ENCODE results near the gene HSF4. TPM values are rescaled to one million over a fixed set of nuclear protein-coding genes. Genes with fewer than 3 reads are reported as not detected.
A peak's percentile ranks its signal among the peaks of the same experiment; 100 is the strongest.

Gene HSF4
- total RNA-seq, 4 donors from 2014 or later = 9.0 to 111 (median 29.7) TPM

DNA sequence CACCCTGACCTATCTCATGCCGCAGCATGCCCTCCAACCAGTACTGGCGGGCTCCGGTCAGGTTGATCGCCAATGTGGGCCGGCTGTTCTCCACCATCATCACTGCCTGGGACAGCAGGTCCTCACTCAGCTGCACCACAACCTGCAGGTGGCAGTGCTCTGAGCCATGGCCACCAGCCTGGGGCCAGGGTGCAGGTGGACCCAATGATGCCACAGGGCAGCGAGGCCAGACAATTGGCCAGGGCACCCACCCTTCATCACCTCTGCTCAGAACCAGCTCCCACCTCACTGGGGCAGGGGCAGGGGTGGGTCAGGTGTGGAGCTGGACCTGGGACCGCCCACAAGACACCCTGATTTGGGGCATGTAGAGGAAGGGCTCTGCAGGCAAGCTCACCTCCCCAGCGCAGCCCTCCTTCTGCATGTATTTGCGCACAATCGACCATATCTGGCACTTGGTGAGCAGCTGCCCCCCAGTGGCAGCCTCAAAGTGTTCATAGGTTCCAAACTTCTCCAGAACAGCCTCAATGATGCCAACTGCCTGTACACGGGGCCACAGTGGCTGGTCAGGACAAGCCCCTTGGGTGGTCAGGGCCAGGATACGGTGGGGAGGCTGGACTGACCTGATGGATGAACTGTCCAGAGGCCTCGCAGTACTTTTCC lies 15.0 kb downstream of the HSF4 start:
- Histone ChIP-seq H3K9me3 (no peaks in the 10 kb centered on the region), H3K4me3 (no peak overlapping the region), H3K4me1 (peaks cover 33% of the 10 kb centered on the region in 2 donors), H3K36me3 (no peaks in the 10 kb centered on the region), H3K27ac (no peak overlapping the region), H3K27me3 (no peaks in the 10 kb centered on the region)
- ATAC-seq (no peak), DNase-seq (no peak)
- intact Hi-C loops (cut with DNase I; ENCODE audit: low total_unique reads) (no loop called here), in situ Hi-C loops (cut with MboI; ENCODE audit: low sequenced_read_pairs in 4 of 4) (no loop called here)
- TF ChIP-seq CTCF (IDR thresholded peaks at IDR 0.05 in 4 of 5, conservative IDR thresholded peaks at IDR 0.05 in 1 of 5) (no peak), POLR2A (IDR thresholded peaks at IDR 0.05) (no peak)

GRCh38 chr16:67180166-67180565 lies 15.6 kb downstream of the HSF4 start:
- ATAC-seq = no peak
- peaks cover 33 to 35% of the 10 kb centered on the region in 2 donors for H3K4me1 ChIP-seq

GRCh38 chr16:67181346-67181745 lies 16.8 kb downstream of the HSF4 start:
- Histone ChIP-seq H3K27me3 (no peaks in the 10 kb centered on the region), H3K36me3 (no peaks in the 10 kb centered on the region), H3K27ac (peak overlapping the region in 3 of 4 donors; percentile 38 to 57 (median 51)), H3K4me1 (peaks cover 30 to 37% of the 10 kb centered on the region in 2 donors), H3K4me3 (no peak overlapping the region), H3K9me3 (no peaks in the 10 kb centered on the region)
- TF ChIP-seq POLR2A (IDR thresholded peaks at IDR 0.05) (no peak), CTCF (IDR thresholded peaks at IDR 0.05 in 4 of 5, conservative IDR thresholded peaks at IDR 0.05 in 1 of 5) (no peak)
- intact Hi-C loops (cut with DNase I; ENCODE audit: low total_unique reads) = no loop called here
- DNase-seq (no peak), ATAC-seq (no peak)
- in situ Hi-C loops (cut with MboI; ENCODE audit: low sequenced_read_pairs in 4 of 4) = no loop called here

More at GRCh38 chr16:67180166-67180565, 15.6 kb downstream of the HSF4 start:
- no peak overlapping the region for H3K4me3 ChIP-seq
- H3K27ac ChIP-seq = no peak overlapping the region
- DNase-seq = no peak
- no peaks in the 10 kb centered on the region for H3K9me3 ChIP-seq
- intact Hi-C loops (cut with DNase I; ENCODE audit: low total_unique reads) (no loop called here), in situ Hi-C loops (cut with MboI; ENCODE audit: low sequenced_read_pairs in 4 of 4) (no loop called here)
- TF ChIP-seq CTCF (IDR thresholded peaks at IDR 0.05 in 4 of 5, conservative IDR thresholded peaks at IDR 0.05 in 1 of 5) = no peak
- no peak for TF ChIP-seq POLR2A (IDR thresholded peaks at IDR 0.05)
- no peaks in the 10 kb centered on the region for H3K36me3 ChIP-seq
- no peaks in the 10 kb centered on the region for H3K27me3 ChIP-seq

- no peak for TF ChIP-seq CTCF (IDR thresholded peaks at IDR 0.05 in 4 of 5, conservative IDR thresholded peaks at IDR 0.05 in 1 of 5)
- TF ChIP-seq POLR2A (IDR thresholded peaks at IDR 0.05) = no peak
- ATAC-seq (no peak), DNase-seq (no peak)
- H3K27ac ChIP-seq = peak overlapping the region in 1 of 4 donors; percentile 57
- in situ Hi-C loops (cut with MboI; ENCODE audit: low sequenced_read_pairs in 4 of 4) (no loop called here), intact Hi-C loops (cut with DNase I; ENCODE audit: low total_unique reads) (no loop called here)
- H3K9me3 ChIP-seq = no peaks in the 10 kb centered on the region
- no peaks in the 10 kb centered on the region for H3K36me3 ChIP-seq
- H3K27me3 ChIP-seq = no peaks in the 10 kb centered on the region
- H3K4me1 ChIP-seq = peaks cover 30 to 37% of the 10 kb centered on the region in 2 donors
- no peak overlapping the region for H3K4me3 ChIP-seq
These were observed 17.7 kb downstream of the HSF4 start for GRCh38 chr16:67182288-67182687.

DNA sequence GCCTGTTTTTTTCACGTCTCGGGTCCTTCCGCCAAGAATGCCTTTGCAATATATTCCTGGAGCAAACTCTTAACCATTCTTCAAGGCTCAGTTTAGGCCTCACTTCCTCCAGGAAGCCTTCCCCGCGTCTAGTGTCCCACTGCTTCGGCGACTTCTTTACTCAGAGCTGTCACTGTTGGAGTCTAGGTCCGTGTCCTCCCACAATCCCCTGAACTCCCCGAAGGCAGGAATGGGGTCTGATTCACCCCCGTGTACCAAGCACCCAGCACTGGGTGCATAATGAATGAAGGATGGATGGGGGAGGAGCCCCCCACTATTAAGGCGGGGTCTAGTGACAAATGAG lies 18.7 kb downstream of the HSF4 start:
- Histone ChIP-seq H3K36me3 (no peaks in the 10 kb centered on the region), H3K9me3 (no peaks in the 10 kb centered on the region), H3K4me1 (peaks cover 21 to 31% of the 10 kb centered on the region in 2 donors), H3K27ac (peak overlapping the region; percentile 85 to 97 (median 95)), H3K4me3 (peak overlapping the region; percentile 65 to 88 (median 70)), H3K27me3 (no peaks in the 10 kb centered on the region)
- ATAC-seq = no peak
- TF ChIP-seq POLR2A (IDR thresholded peaks at IDR 0.05) = no peak
- TF ChIP-seq CTCF (IDR thresholded peaks at IDR 0.05 in 4 of 5, conservative IDR thresholded peaks at IDR 0.05 in 1 of 5) = no peak
- in situ Hi-C loops (cut with MboI; ENCODE audit: low sequenced_read_pairs in 4 of 4) = no loop called here
- intact Hi-C loops (cut with DNase I; ENCODE audit: low total_unique reads) = no loop called here
- no peak for DNase-seq

All from gastrocnemius medialis (tissue), 4 donors.